GM23338 (cell line): ENCODE results near the gene UPP2. TPM values are rescaled to one million over a fixed set of nuclear protein-coding genes. Genes with fewer than 3 reads are reported as not detected.
A peak's percentile ranks its signal among the peaks of the same experiment; 100 is the strongest.

Source experiments
- ATAC-seq: fragments of 200-7000 bp; cut with Tn5 transposase; 3 replicates; pipeline ENCODE4 v1.9.1; 2020
- DNase-seq: peaks from one replicate; pipeline ENCODE4 v3.0.0-alpha.2; 2015; ENCODE audit warnings: low spot score
- H2AFZ ChIP-seq: fragments of 200-600 bp; sonication (generic); 2 replicates; pipeline ENCODE4 v1.8.0; 2016; ENCODE audit warnings: antibody characterized with exemption, mild to moderate bottlenecking, moderate library complexity
- H3F3A ChIP-seq: fragments of 200-600 bp; sonication (generic); replicated peaks from 2 replicates; pipeline ENCODE4 v1.8.0; 2017; ENCODE audit warnings: antibody characterized with exemption, mixed run types, low read depth
- H3K27ac ChIP-seq: fragments of 200-600 bp; sonication (generic); 2 replicates; pipeline ENCODE4 v1.6.1; 2016; ENCODE audit warnings: low read depth
- H3K27me3 ChIP-seq: fragments of 200-600 bp; sonication (generic); 2 replicates; pipeline ENCODE4 v1.8.0; 2016; ENCODE audit warnings: mild to moderate bottlenecking, mixed run types, moderate library complexity; ENCODE audit not compliant: insufficient read depth
- H3K36me3 ChIP-seq: fragments of 200-600 bp; sonication (generic); 2 replicates; pipeline ENCODE4 v1.8.0; 2016; ENCODE audit warnings: mild to moderate bottlenecking; ENCODE audit not compliant: insufficient read depth
- H3K4me1 ChIP-seq: fragments of 200-600 bp; sonication (generic); 2 replicates; pipeline ENCODE4 v1.8.0; 2016; ENCODE audit warnings: mild to moderate bottlenecking, moderate library complexity; ENCODE audit not compliant: insufficient read depth
- H3K4me2 ChIP-seq: fragments of 200-600 bp; sonication (generic); 2 replicates; pipeline ENCODE4 v1.7.1; 2017; ENCODE audit warnings: mixed run types
- H3K4me3 ChIP-seq: fragments of 200-600 bp; sonication (generic); 2 replicates; pipeline ENCODE4 v1.6.1; 2016; ENCODE audit warnings: mixed run types
- H3K79me2 ChIP-seq: fragments of 200-600 bp; sonication (generic); replicated peaks from 2 replicates; pipeline ENCODE4 v1.8.0; 2017; ENCODE audit warnings: mild to moderate bottlenecking; ENCODE audit not compliant: insufficient read depth
- H3K9me2 ChIP-seq: fragments of 200-600 bp; sonication (generic); 2 replicates; pipeline ENCODE4 v1.8.0; 2017; ENCODE audit not compliant: insufficient read depth
- H4K20me1 ChIP-seq: fragments of 200-600 bp; sonication (generic); replicated peaks from 2 replicates; pipeline ENCODE4 v1.8.0; 2017; ENCODE audit warnings: mild to moderate bottlenecking; ENCODE audit not compliant: insufficient read depth
- H3K27ac Mint-ChIP-seq: 2 replicates; pipeline ENCODE4 v1.8.0; 2020; ENCODE audit warnings: inconsistent platforms, mild to moderate bottlenecking, moderate library complexity, mixed read lengths
- H3K27me3 Mint-ChIP-seq: 3 replicates; pipeline ENCODE4 v1.8.0; 2022; ENCODE audit warnings: low read depth, mild to moderate bottlenecking, moderate library complexity, mixed read lengths, inconsistent platforms; ENCODE audit not compliant: insufficient read depth, poor library complexity
- H3K36me3 Mint-ChIP-seq: 3 replicates; pipeline ENCODE4 v1.8.0; 2021; ENCODE audit warnings: low read depth, mild to moderate bottlenecking, inconsistent platforms, moderate library complexity, mixed read lengths
- H3K4me1 Mint-ChIP-seq: 3 replicates; pipeline ENCODE4 v1.8.0; 2020; ENCODE audit warnings: mild to moderate bottlenecking, inconsistent platforms, mixed read lengths
- H3K4me3 Mint-ChIP-seq: 3 replicates; pipeline ENCODE4 v1.8.0; 2021; ENCODE audit warnings: moderate library complexity, mild to moderate bottlenecking, inconsistent platforms, mixed read lengths
- H3K9me3 Mint-ChIP-seq: 3 replicates; pipeline ENCODE4 v1.8.0; 2020; ENCODE audit warnings: moderate library complexity, mild to moderate bottlenecking, inconsistent platforms, mixed read lengths
- CREB1 ChIP-seq: fragments of 250-450 bp; sonication (Bioruptor Pico); IDR thresholded peaks from 2 replicates; pipeline ENCODE4 v1.5.0; 2020; ENCODE audit warnings: low read depth, mild to moderate bottlenecking, moderate library complexity
- CTCF ChIP-seq, 2 experiments: fragments of 200-600 bp in 1 of 2; sonication (generic) in 1 of 2; conservative IDR thresholded peaks; 2 replicates each; pipeline versions ENCODE4 v1.5.1 to v1.6.1; 2016 to 2017; ENCODE audit warnings: antibody characterized with exemption in 2 of 2, low read depth in 2 of 2, mild to moderate bottlenecking in 2 of 2, moderate library complexity in 1 of 2
- EZH2 ChIP-seq: fragments of 200-600 bp; sonication (generic); IDR thresholded peaks from one replicate; pipeline ENCODE4 v1.8.0; 2017; ENCODE audit warnings: antibody characterized with exemption, mild to moderate bottlenecking, low read depth; ENCODE audit not compliant: unreplicated experiment
- EZH2phosphoT487 ChIP-seq: fragments of 200-600 bp; sonication (generic); IDR thresholded peaks from one replicate; pipeline ENCODE4 v1.8.1; 2018; ENCODE audit warnings: antibody characterized with exemption; ENCODE audit not compliant: unreplicated experiment
- JUNB ChIP-seq: IDR thresholded peaks from one replicate; pipeline ENCODE4 v1.6.1; 2016; ENCODE audit warnings: antibody characterized with exemption; ENCODE audit not compliant: unreplicated experiment
- NANOG ChIP-seq: IDR thresholded peaks from 2 replicates; pipeline ENCODE4 v1.6.1; 2016; ENCODE audit warnings: antibody characterized with exemption, borderline replicate concordance
- POLR2AphosphoS5 ChIP-seq: IDR thresholded peaks from 2 replicates; pipeline ENCODE4 v1.6.1; 2016; ENCODE audit warnings: antibody characterized with exemption, low read depth
- REST ChIP-seq: IDR thresholded peaks from one replicate; pipeline ENCODE4 v1.6.1; 2018; ENCODE audit warnings: antibody characterized with exemption; ENCODE audit not compliant: unreplicated experiment
- STAT1 ChIP-seq: IDR thresholded peaks from one replicate; pipeline ENCODE4 v1.6.1; 2016; ENCODE audit warnings: antibody characterized with exemption; ENCODE audit not compliant: unreplicated experiment
- ZNF114 ChIP-seq: fragments of 250-450 bp; sonication (Bioruptor Pico); IDR thresholded peaks from 2 replicates; pipeline ENCODE4 v1.5.0; 2020; ENCODE audit warnings: mild to moderate bottlenecking, moderate library complexity
- ZNF462 ChIP-seq: fragments of 250-450 bp; sonication (Bioruptor Pico); IDR thresholded peaks from 2 replicates; pipeline ENCODE4 v1.5.0; 2020; ENCODE audit warnings: mild to moderate bottlenecking, moderate library complexity
- polyA plus RNA-seq: library from polyadenylated mRNA; unstranded; fragments of >200 nt; fragmentation: Nextera tagmentation; extraction: Ambion mirVana; gene quantifications from 2 replicates; pipeline ENCODE4 v1.2.1, GENCODE V29; 2016
- total RNA-seq: library from RNA; depleted of rRNA; stranded (reverse); fragments of >200 nt; shearing (Covaris generic); gene quantifications from 2 replicates; pipeline ENCODE4 v1.2.3, GENCODE V29; 2014

The UPP2 gene
- total and polyA plus RNA-seq, 2 experiments from 2014 or later = not detected

GRCh38 chr2:158131483-158131912, 29.8 kb downstream of the UPP2 start (continued):
- TF ChIP-seq REST = no peak
- no peak for TF ChIP-seq STAT1
- no peak for TF ChIP-seq EZH2phosphoT487
- no peak for TF ChIP-seq EZH2
- no peak for TF ChIP-seq CREB1

- no peak for DNase-seq
- Histone ChIP-seq H3K4me2 (no peak overlapping the region), H3K4me1 (peaks cover 7% of the 10 kb centered on the region; the same call in 1 of the 2 replicates), H3K79me2 (no peaks in the 10 kb centered on the region), H4K20me1 (no peaks in the 10 kb centered on the region), H3F3A (no peaks in the 10 kb centered on the region), H3K4me3 (no peak overlapping the region), H3K27me3 (no peaks in the 10 kb centered on the region), H3K36me3 (no peaks in the 10 kb centered on the region), H3K9me2 (peaks cover 4% of the 10 kb centered on the region), H2AFZ (peak overlapping the region; percentile 58; the same call in 1 of the 2 replicates), H3K27ac (no peak overlapping the region)
- no peaks in the 10 kb centered on the region for H3K9me3 Mint-ChIP-seq
- H3K4me1 Mint-ChIP-seq = peaks cover 8% of the 10 kb centered on the region
- no peaks in the 10 kb centered on the region for H3K36me3 Mint-ChIP-seq
- H3K27me3 Mint-ChIP-seq = no peaks in the 10 kb centered on the region
- no peak overlapping the region for H3K27ac Mint-ChIP-seq
- H3K4me3 Mint-ChIP-seq = no peak overlapping the region
- no peak for ATAC-seq
- TF ChIP-seq EZH2 = no peak
- TF ChIP-seq JUNB = no peak
- no peak for TF ChIP-seq CTCF (conservative IDR thresholded peaks at IDR 0.05; ENCODE audit: low read depth in 2 of 2)
- no peak for TF ChIP-seq ZNF114 (CRISPR knock-in tag)
- no peak for TF ChIP-seq ZNF462 (CRISPR knock-in tag)
- no peak for TF ChIP-seq CREB1
- TF ChIP-seq POLR2AphosphoS5 = no peak
- no peak for TF ChIP-seq EZH2phosphoT487
- no peak for TF ChIP-seq NANOG
Measured at GRCh38 chr2:158131919-158132566, 30.4 kb downstream of the UPP2 start.
